Stimulated activated CD4-positive, alpha-beta T cell treated with anti-CD3 and anti-CD28 coated beads, Interleukin-2, amount 100 ng/mL, for 48 hours (primary cell): ENCODE results near the gene ZNF639.

Source experiments
- DNase-seq, 2 donors: peaks; one replicate each; pipeline ENCODE4 v3.0.0-alpha.2; 2020

Gene ZNF639

GRCh38 chr3:179321668-179322285 is 1.1 kb upstream of the ZNF639 start:
- DNase-seq: no peak

- peak; percentile 51 to 54 for DNase-seq
These were observed 623 bp downstream of the ZNF639 start for GRCh38 chr3:179323197-179324110.

- no peak for DNase-seq
These were observed 1.5 kb downstream of the ZNF639 start for GRCh38 chr3:179324270-179324754.

GRCh38 chr3:179330438-179330837 is 7.6 kb downstream of the ZNF639 start:
- DNase-seq: no peak

GRCh38 chr3:179332240-179332639 is 9.4 kb downstream of the ZNF639 start:
- no peak for DNase-seq

- DNase-seq: no peak
These were observed 10.3 kb downstream of the ZNF639 start for GRCh38 chr3:179333084-179333483.

- DNase-seq: no peak
These were observed 13.6 kb downstream of the ZNF639 start for GRCh38 chr3:179336345-179336929.

- DNase-seq: peak; percentile 74 to 77
These were observed 24.7 kb downstream of the ZNF639 start, which contains the start of gene MFN1 for GRCh38 chr3:179347345-179348194. MFN1 (plus strand) TSS chr3:179347709; CDS start chr3:179348852, 1,143 bp downstream.

GRCh38 chr3:179348325-179349013 is 25.6 kb downstream of the ZNF639 start:
- DNase-seq: no peak

- DNase-seq: no peak
These were observed 33.2 kb downstream of the ZNF639 start for GRCh38 chr3:179355996-179356395.

GRCh38 chr3:179363332-179363731 is 40.5 kb downstream of the ZNF639 start:
- DNase-seq: no peak

GRCh38 chr3:179369621-179370020 is 46.8 kb downstream of the ZNF639 start:
- DNase-seq: no peak

GRCh38 chr3:179373938-179374337 is 51.1 kb downstream of the ZNF639 start:
- no peak for DNase-seq

GRCh38 chr3:179375091-179375999 is 52.5 kb downstream of the ZNF639 start:
- no peak for DNase-seq

- DNase-seq: no peak
These were observed 53.6 kb downstream of the ZNF639 start for GRCh38 chr3:179376474-179376873.
